Putamen (tissue), 1 donor: ENCODE results near the gene ATL1.

Experiments used
- DNase-seq: peaks from one replicate; pipeline ENCODE4 v3.0.0-alpha.2; 2016; ENCODE audit warnings: low spot score

The ATL1 gene

GRCh38 chr14:50559990-50560930 lies at the start of gene ATL1:
Gene ATL1, plus strand, starts transcription at chr14:50560145. Its CDS starts 121 bp downstream, at chr14:50560266.
- peak; percentile 83 for DNase-seq

- DNase-seq: no peak
These were observed 49.8 kb upstream of the ATL1 start for GRCh38 chr14:50510157-50510556.

GRCh38 chr14:50512463-50512862 lies 47.5 kb upstream of the ATL1 start:
- DNase-seq: peak; percentile 56

- no peak for DNase-seq
These were observed 43.9 kb upstream of the ATL1 start for GRCh38 chr14:50516091-50516490.

- DNase-seq: no peak
These were observed 38.8 kb upstream of the ATL1 start for GRCh38 chr14:50520947-50521815.

- no peak for DNase-seq
These were observed 38.0 kb upstream of the ATL1 start for GRCh38 chr14:50521912-50522341.

GRCh38 chr14:50523271-50524041 lies 36.5 kb upstream of the ATL1 start:
- no peak for DNase-seq

- DNase-seq: no peak
These were observed 35.9 kb upstream of the ATL1 start for GRCh38 chr14:50524060-50524459.

GRCh38 chr14:50524731-50525515 lies 35.0 kb upstream of the ATL1 start:
- no peak for DNase-seq

GRCh38 chr14:50528000-50528399 lies 31.9 kb upstream of the ATL1 start:
- no peak for DNase-seq

GRCh38 chr14:50529288-50530179 lies 30.4 kb upstream of the ATL1 start:
- no peak for DNase-seq

GRCh38 chr14:50530358-50530757 lies 29.6 kb upstream of the ATL1 start:
- DNase-seq: no peak

- no peak for DNase-seq
These were observed 29.1 kb upstream of the ATL1 start for GRCh38 chr14:50530794-50531365.

- DNase-seq: no peak
These were observed 28.1 kb upstream of the ATL1 start for GRCh38 chr14:50531595-50532501.

- peak; percentile 93 for DNase-seq
These were observed 27.3 kb upstream of the ATL1 start, which contains the start of gene MAP4K5 for GRCh38 chr14:50532502-50533240. Gene MAP4K5, minus strand, starts transcription at chr14:50532569. Its CDS starts 520 bp downstream, at chr14:50532049.

GRCh38 chr14:50533241-50533705 lies 26.7 kb upstream of the ATL1 start:
- DNase-seq: no peak

- peak; percentile 91 for DNase-seq
These were observed 26.1 kb upstream of the ATL1 start for GRCh38 chr14:50533806-50534205.

- DNase-seq: no peak
These were observed 25.5 kb upstream of the ATL1 start for GRCh38 chr14:50534416-50534815.
